ENCODE measurements around the gene FKBP4.
"Not testable (repeated sequence)": the region's sequence is repeated elsewhere in the genome, so short reads cannot be mapped to it uniquely, and the experiment has no call there.

The FKBP4 gene

DNA sequence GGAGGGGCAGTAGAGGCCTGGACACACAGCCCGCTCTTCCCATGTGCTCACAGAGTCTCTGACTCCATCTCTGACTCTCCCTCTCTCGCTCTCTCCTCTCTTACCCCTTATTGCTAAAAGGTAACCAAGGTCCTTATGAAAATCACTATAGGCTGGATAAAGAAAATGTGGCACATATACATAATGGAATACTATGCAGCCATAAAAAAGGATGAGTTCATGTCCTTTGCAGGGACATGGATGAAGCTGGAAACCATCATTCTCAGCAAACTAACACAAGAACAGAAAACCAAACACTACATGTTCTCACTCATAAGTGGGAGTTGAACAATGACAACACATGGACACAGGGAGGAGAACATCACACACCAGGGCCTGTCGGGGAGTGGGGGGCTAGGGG is 24.2 kb upstream of the FKBP4 start:
- H3K4ac ChIP-seq (ENCODE audit: low read depth, low read length); H3K27ac ChIP-seq (ENCODE audit: low read depth, low read length); H3K14ac ChIP-seq (ENCODE audit: low read length); H3K4me1 ChIP-seq (ENCODE audit: control insufficient read depth in 1 of 2, insufficient read depth in 2 of 2, low read length in 2 of 2); H3K4me2 ChIP-seq (ENCODE audit: low read length); H3K23ac ChIP-seq (ENCODE audit: low read length); H3K4me3 ChIP-seq (ENCODE audit: low read depth, low read length); H3K36me3 ChIP-seq (ENCODE audit: control insufficient read depth in 1 of 2, insufficient read depth in 2 of 2, low read length in 2 of 2); H3K9ac ChIP-seq (ENCODE audit: low read length); H3K79me1 ChIP-seq (ENCODE audit: low read length); H4K91ac ChIP-seq (ENCODE audit: low read depth, low read length); DNase-seq; H2BK12ac ChIP-seq (ENCODE audit: low read length); H2BK5ac ChIP-seq (ENCODE audit: low read depth, low read length, poor library complexity); H3K18ac ChIP-seq (ENCODE audit: low read length); H3K27me3 ChIP-seq (ENCODE audit: insufficient read depth, low read length); H3K79me2 ChIP-seq (ENCODE audit: control insufficient read depth, insufficient read depth, low read length, poor library complexity); H2BK120ac ChIP-seq (ENCODE audit: insufficient read depth, low read length, poor library complexity); H3K9me3 ChIP-seq (ENCODE audit: insufficient read depth, low read depth, low read length); H4K8ac ChIP-seq (ENCODE audit: low read depth, low read length); H2AFZ ChIP-seq (ENCODE audit: insufficient read depth, low read length, poor library complexity); H4K12ac ChIP-seq (ENCODE audit: low read depth, low read length); H2AK5ac ChIP-seq (ENCODE audit: low read length): not testable (repeated sequence)
- no CpG with 5 or more reads among the region's 3 CpGs for WGBS (ENCODE audit: extremely low coverage, insufficient coverage, insufficient read length)

DNA sequence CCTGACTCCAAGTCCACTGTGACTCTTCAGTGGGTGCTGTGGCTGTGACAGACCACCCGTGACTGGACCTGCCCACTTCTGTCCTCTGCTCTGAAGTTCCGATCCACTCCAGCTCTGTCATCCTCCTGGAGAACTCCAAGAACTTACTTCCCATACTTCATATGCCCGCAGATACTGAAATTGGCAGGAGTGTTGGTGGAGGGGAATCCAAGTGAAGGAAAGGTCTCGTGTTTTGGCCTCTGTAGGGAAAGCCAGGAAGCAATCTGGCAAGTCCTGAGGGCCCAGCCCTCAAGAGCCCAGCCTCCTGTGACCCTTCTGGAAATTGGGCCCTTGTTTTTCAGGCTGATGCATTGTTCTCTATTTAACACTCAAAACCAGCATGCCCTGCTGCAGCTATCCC is 22.4 kb upstream of the FKBP4 start:
- Histone ChIP-seq H3K36me3 (ENCODE audit: control insufficient read depth in 1 of 2, insufficient read depth in 2 of 2, low read length in 2 of 2) (no peaks in the 10 kb centered on the region), H4K8ac (ENCODE audit: low read depth, low read length) (no peak overlapping the region), H2AK5ac (ENCODE audit: low read length) (no peak overlapping the region), H3K4ac (ENCODE audit: low read depth, low read length) (no peak overlapping the region), H2BK12ac (ENCODE audit: low read length) (no peak overlapping the region), H4K91ac (ENCODE audit: low read depth, low read length) (no peak overlapping the region), H3K9me3 (ENCODE audit: insufficient read depth, low read depth, low read length) (peaks cover 4% of the 10 kb centered on the region), H3K4me2 (ENCODE audit: low read length) (no peak overlapping the region), H3K14ac (ENCODE audit: low read length) (no peak overlapping the region), H2BK120ac (ENCODE audit: insufficient read depth, low read length, poor library complexity) (no peak overlapping the region), H3K79me1 (ENCODE audit: low read length) (no peaks in the 10 kb centered on the region), H3K27ac (ENCODE audit: low read depth, low read length) (no peak overlapping the region), H3K27me3 (ENCODE audit: insufficient read depth, low read length) (no peaks in the 10 kb centered on the region), H4K12ac (ENCODE audit: low read depth, low read length) (no peak overlapping the region), H2BK5ac (ENCODE audit: low read depth, low read length, poor library complexity) (no peak overlapping the region), H3K4me1 (ENCODE audit: control insufficient read depth in 1 of 2, insufficient read depth in 2 of 2, low read length in 2 of 2) (peaks cover 4 to 8% of the 10 kb centered on the region in 2 experiments), H3K23ac (ENCODE audit: low read length) (no peak overlapping the region), H3K18ac (ENCODE audit: low read length) (no peak overlapping the region), H2AFZ (ENCODE audit: insufficient read depth, low read length, poor library complexity) (no peak overlapping the region), H3K79me2 (ENCODE audit: control insufficient read depth, insufficient read depth, low read length, poor library complexity) (no peaks in the 10 kb centered on the region), H3K9ac (ENCODE audit: low read length) (no peak overlapping the region), H3K4me3 (ENCODE audit: low read depth, low read length) (no peak overlapping the region)
- WGBS (ENCODE audit: extremely low coverage, insufficient coverage, insufficient read length) = no CpG with 5 or more reads among the region's 4 CpGs
- DNase-seq = no peak

DNA sequence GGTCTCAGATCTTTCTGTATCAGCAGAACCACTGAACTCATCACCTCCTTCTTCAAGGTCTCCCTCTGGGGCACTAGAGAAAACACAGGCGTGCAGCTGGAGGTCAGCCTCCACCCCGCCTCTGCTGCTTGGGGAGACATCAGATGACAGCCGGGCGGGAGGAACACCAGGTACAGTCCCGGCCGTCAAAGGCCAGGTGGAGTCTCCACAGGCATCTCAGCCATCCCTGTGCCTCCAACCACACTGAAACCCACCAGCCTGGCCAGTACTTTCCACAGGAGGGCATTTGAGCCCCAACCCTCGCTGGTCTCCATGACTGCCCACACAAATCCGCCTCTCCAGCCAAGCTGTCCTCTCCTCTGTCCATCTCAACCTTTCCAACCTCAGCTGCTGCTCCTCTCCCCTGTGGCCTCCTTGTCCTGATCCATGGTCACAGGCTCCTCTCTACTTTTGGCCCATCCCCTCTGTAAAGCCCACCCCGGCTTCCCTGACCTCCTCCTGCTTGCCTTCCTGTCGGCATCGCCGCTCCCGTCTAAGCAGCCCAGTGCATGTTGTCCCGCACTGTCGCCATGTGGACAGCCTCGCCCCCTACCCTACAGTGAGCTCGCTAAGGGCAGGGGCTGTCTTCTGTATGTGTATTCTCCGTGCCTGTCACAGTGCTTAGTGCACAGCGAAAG is 21.4 kb upstream of the FKBP4 start:
- no peak overlapping the region for H3K4ac ChIP-seq (ENCODE audit: low read depth, low read length)
- H3K36me3 ChIP-seq (ENCODE audit: control insufficient read depth in 1 of 2, insufficient read depth in 2 of 2, low read length in 2 of 2) = no peaks in the 10 kb centered on the region
- H3K4me3 ChIP-seq (ENCODE audit: low read depth, low read length) = no peak overlapping the region
- no peak overlapping the region for H3K18ac ChIP-seq (ENCODE audit: low read length)
- peaks cover 4 to 8% of the 10 kb centered on the region in 2 experiments for H3K4me1 ChIP-seq (ENCODE audit: control insufficient read depth in 1 of 2, insufficient read depth in 2 of 2, low read length in 2 of 2)
- H2BK12ac ChIP-seq (ENCODE audit: low read length) = no peak overlapping the region
- H3K79me2 ChIP-seq (ENCODE audit: control insufficient read depth, insufficient read depth, low read length, poor library complexity) = no peaks in the 10 kb centered on the region
- no peak overlapping the region for H4K12ac ChIP-seq (ENCODE audit: low read depth, low read length)
- H4K8ac ChIP-seq (ENCODE audit: low read depth, low read length) = no peak overlapping the region
- H2AK5ac ChIP-seq (ENCODE audit: low read length) = no peak overlapping the region
- DNase-seq = no peak
- H2AFZ ChIP-seq (ENCODE audit: insufficient read depth, low read length, poor library complexity) = no peak overlapping the region
- no peak overlapping the region for H3K23ac ChIP-seq (ENCODE audit: low read length)
- H3K9ac ChIP-seq (ENCODE audit: low read length) = no peak overlapping the region
- H2BK120ac ChIP-seq (ENCODE audit: insufficient read depth, low read length, poor library complexity) = no peak overlapping the region
- no peak overlapping the region for H3K14ac ChIP-seq (ENCODE audit: low read length)
- H3K4me2 ChIP-seq (ENCODE audit: low read length) = no peak overlapping the region
- H3K9me3 ChIP-seq (ENCODE audit: insufficient read depth, low read depth, low read length) = peaks cover 4% of the 10 kb centered on the region
- H2BK5ac ChIP-seq (ENCODE audit: low read depth, low read length, poor library complexity) = no peak overlapping the region
- H3K79me1 ChIP-seq (ENCODE audit: low read length) = no peaks in the 10 kb centered on the region
- no CpG with 5 or more reads among the region's 19 CpGs for WGBS (ENCODE audit: extremely low coverage, insufficient coverage, insufficient read length)
- H3K27ac ChIP-seq (ENCODE audit: low read depth, low read length) = no peak overlapping the region
- no peaks in the 10 kb centered on the region for H3K27me3 ChIP-seq (ENCODE audit: insufficient read depth, low read length)
- no peak overlapping the region for H4K91ac ChIP-seq (ENCODE audit: low read depth, low read length)

DNA sequence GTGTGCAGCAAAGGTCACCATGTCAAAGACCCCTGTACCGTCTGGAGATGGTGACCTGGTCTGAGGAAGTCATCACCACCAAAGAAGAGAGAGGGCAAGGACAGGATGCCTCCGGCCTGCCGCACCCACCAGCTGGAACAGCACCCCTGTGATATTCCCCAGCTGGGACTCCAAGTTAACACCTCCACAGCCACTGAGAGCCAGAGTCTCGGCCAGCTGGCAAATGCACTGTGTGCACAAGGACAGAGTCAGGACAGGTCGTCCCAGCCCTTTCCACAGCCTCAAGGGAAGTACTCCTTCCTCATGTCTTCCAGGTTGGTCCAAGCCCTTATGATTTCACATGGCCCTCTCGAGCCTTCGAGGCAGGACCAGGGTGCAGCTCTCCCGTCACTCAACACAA is 19.3 kb upstream of the FKBP4 start:
- Histone ChIP-seq H3K4ac (ENCODE audit: low read depth, low read length) (no peak overlapping the region), H3K14ac (ENCODE audit: low read length) (no peak overlapping the region), H2AK5ac (ENCODE audit: low read length) (no peak overlapping the region), H3K9ac (ENCODE audit: low read length) (no peak overlapping the region), H2BK120ac (ENCODE audit: insufficient read depth, low read length, poor library complexity) (no peak overlapping the region), H3K4me1 (ENCODE audit: control insufficient read depth in 1 of 2, insufficient read depth in 2 of 2, low read length in 2 of 2) (no peaks in the 10 kb centered on the region), H3K79me1 (ENCODE audit: low read length) (no peaks in the 10 kb centered on the region), H3K9me3 (ENCODE audit: insufficient read depth, low read depth, low read length) (peaks cover 4% of the 10 kb centered on the region), H3K18ac (ENCODE audit: low read length) (no peak overlapping the region), H4K8ac (ENCODE audit: low read depth, low read length) (no peak overlapping the region), H4K91ac (ENCODE audit: low read depth, low read length) (no peak overlapping the region), H3K36me3 (ENCODE audit: control insufficient read depth in 1 of 2, insufficient read depth in 2 of 2, low read length in 2 of 2) (no peaks in the 10 kb centered on the region), H3K23ac (ENCODE audit: low read length) (no peak overlapping the region), H4K12ac (ENCODE audit: low read depth, low read length) (no peak overlapping the region), H3K4me2 (ENCODE audit: low read length) (no peak overlapping the region), H3K27me3 (ENCODE audit: insufficient read depth, low read length) (no peaks in the 10 kb centered on the region), H2AFZ (ENCODE audit: insufficient read depth, low read length, poor library complexity) (no peak overlapping the region), H3K27ac (ENCODE audit: low read depth, low read length) (no peak overlapping the region), H2BK12ac (ENCODE audit: low read length) (no peak overlapping the region), H3K4me3 (ENCODE audit: low read depth, low read length) (no peak overlapping the region), H3K79me2 (ENCODE audit: control insufficient read depth, insufficient read depth, low read length, poor library complexity) (no peaks in the 10 kb centered on the region), H2BK5ac (ENCODE audit: low read depth, low read length, poor library complexity) (no peak overlapping the region)
- WGBS (ENCODE audit: extremely low coverage, insufficient coverage, insufficient read length) = no CpG with 5 or more reads among the region's 8 CpGs
- DNase-seq = no peak

All from trophoblast cell (in vitro differentiated cells and primary cell).